Subcutaneous adipose tissue (tissue), 4 donors: Measurements from ENCODE around the gene DIRAS1. TPM values are rescaled to one million over a fixed set of nuclear protein-coding genes. Genes with fewer than 3 reads are reported as not detected.

ENCODE experiments used
- total RNA-seq, 4 donors: library from RNA; depleted of rRNA; stranded (reverse); fragments of >200 nt; gene quantifications; one replicate each; pipeline ENCODE4 v1.1.0, GENCODE V29; 2016
- TF ChIP-seq, protein P1 (sequence below): fragments of 450-650 bp; IDR thresholded peaks from one replicate; pipeline ENCODE4 v1.5.1; 2016; ENCODE audit warnings: low read depth, mild to moderate bottlenecking, control low read depth, antibody characterized with exemption, moderate library complexity

The DIRAS1 gene
- total RNA-seq, 4 donors from 2014 or later: 0.16 to 0.85 (median 0.44) TPM; not detected in 1

DNA sequence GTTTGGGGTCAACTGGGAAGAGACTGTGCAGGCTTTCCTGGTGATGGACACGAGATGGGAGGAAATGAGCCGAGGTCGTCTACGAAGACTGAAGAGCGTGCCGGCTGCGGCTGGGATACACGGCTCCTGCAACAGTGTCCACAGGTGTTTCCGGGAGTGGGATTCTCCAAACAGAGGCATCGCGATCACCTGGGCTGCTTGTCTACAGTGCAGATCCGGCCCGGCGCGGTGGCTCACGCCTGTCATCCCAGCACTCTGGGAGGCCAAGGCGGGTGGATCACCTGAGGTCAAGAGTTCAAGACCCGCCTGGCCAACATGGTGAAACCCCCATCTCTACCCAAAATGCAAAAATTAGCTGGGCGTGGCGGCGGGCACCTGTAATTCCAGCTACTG lies 30.3 kb upstream of the DIRAS1 start:
- TF ChIP-seq, protein P1, sequence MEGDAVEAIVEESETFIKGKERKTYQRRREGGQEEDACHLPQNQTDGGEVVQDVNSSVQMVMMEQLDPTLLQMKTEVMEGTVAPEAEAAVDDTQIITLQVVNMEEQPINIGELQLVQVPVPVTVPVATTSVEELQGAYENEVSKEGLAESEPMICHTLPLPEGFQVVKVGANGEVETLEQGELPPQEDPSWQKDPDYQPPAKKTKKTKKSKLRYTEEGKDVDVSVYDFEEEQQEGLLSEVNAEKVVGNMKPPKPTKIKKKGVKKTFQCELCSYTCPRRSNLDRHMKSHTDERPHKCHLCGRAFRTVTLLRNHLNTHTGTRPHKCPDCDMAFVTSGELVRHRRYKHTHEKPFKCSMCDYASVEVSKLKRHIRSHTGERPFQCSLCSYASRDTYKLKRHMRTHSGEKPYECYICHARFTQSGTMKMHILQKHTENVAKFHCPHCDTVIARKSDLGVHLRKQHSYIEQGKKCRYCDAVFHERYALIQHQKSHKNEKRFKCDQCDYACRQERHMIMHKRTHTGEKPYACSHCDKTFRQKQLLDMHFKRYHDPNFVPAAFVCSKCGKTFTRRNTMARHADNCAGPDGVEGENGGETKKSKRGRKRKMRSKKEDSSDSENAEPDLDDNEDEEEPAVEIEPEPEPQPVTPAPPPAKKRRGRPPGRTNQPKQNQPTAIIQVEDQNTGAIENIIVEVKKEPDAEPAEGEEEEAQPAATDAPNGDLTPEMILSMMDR: no peak

- TF ChIP-seq, protein P1: no peak
Measured at GRCh38 chr19:2750808-2751437, 29.8 kb upstream of the DIRAS1 start.

- TF ChIP-seq, protein P1: no peak
Measured at GRCh38 chr19:2747349-2747748, 26.2 kb upstream of the DIRAS1 start.

DNA sequence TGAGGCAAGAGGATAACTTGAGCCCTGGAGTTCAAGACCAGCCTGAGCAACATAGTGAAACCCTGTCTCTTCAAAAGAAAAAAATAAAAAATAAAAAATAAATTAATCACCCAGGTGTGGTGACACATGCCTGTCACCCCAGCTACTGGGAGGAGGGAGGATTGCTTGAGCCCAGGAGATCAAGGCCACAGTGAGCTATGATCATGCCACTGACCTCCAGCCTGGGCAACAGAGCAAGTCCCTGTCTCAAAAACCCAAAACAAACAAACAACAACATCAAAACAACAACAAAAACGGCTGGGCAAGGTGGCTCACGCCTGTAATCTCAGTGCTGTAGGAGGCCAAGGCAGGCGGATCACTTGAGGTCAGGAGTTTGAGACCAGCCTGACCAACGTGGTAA lies 22.9 kb upstream of the DIRAS1 start:
- TF ChIP-seq, protein P1: no peak

GRCh38 chr19:2743099-2743498 lies 21.9 kb upstream of the DIRAS1 start:
- TF ChIP-seq, protein P1: no peak

DNA sequence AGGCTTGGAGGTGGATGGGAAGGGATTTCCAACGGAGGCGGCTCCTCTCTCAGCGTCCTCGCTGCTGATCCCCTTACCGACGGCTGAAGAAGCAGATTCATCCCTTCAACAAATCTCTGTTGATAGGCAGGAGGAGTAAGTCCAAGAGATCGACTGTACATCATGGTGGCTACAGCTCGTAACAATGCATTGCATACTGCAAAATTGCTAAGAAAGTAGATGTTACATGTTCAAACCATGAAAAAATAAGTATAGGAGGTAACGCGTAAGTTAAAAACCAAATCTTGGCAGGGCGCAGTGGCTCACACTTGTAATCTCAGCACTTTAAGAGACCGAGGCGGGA lies 19.1 kb upstream of the DIRAS1 start:
- TF ChIP-seq, protein P1: no peak

GRCh38 chr19:2739602-2740313 lies 18.6 kb upstream of the DIRAS1 start, which contains the start of gene SLC39A3:
TSS of gene SLC39A3 (minus strand) at chr19:2740017. CDS start at chr19:2737257, 2,760 bp downstream.
- TF ChIP-seq, protein P1: no peak
